GM21367 (cell line): Measurements from ENCODE around the gene PIP4K2C.
"Not testable (repeated sequence)": the region's sequence is repeated elsewhere in the genome, so short reads cannot be mapped to it uniquely, and the experiment has no call there.

Source experiments
- ATAC-seq: cut with Tn5 transposase; IDR thresholded peaks from one replicate; pipeline ENCODE4 v1.9.1; 2021; ENCODE audit not compliant: unreplicated experiment

PIP4K2C gene

GRCh38 chr12:57558864-57559263 is 32.1 kb upstream of the PIP4K2C start:
- no peak for ATAC-seq

- no peak for ATAC-seq
Observed at GRCh38 chr12:57560516-57560915, 30.5 kb upstream of the PIP4K2C start.

GRCh38 chr12:57561117-57561516 is 29.9 kb upstream of the PIP4K2C start:
- ATAC-seq: not testable (repeated sequence)

DNA sequence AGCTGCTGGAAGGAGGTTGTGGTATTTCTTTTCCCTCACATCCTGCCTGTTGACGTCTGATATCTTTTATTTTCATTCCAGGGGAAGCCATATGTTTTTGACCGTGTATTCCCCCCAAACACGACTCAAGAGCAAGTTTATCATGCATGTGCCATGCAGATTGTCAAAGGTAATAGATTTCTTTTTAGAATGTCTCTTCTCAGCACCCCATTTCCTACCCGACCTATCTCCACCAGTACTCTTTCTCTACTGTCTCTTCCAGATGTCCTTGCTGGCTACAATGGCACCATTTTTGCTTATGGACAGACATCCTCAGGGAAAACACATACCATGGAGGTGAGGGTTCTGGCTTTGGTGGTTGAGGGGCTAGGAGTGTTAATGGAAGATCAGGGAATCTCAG is 27.6 kb upstream of the PIP4K2C start:
- ATAC-seq: no peak

GRCh38 chr12:57564178-57564740 is 26.7 kb upstream of the PIP4K2C start:
- ATAC-seq: no peak

- no peak for ATAC-seq
Observed at GRCh38 chr12:57568838-57569237, 22.2 kb upstream of the PIP4K2C start.

DNA sequence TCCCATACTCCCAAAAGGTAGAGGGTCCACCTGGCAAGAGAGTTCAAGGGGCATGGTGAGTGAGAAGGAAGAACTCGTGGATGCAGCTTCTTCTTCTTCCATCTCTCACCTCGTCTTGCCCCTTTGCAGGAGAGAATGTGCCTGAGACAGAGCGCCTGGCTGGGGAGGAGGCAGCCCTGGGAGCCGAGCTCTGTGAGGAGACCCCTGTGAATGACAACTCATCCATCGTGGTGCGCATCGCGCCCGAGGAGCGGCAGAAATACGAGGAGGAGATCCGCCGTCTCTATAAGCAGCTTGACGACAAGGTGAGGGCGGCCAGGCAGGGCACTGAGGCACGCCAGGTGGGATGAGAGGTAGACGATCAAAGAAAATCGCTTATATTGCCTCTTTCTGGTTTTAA is 21.1 kb upstream of the PIP4K2C start:
- no peak for ATAC-seq

DNA sequence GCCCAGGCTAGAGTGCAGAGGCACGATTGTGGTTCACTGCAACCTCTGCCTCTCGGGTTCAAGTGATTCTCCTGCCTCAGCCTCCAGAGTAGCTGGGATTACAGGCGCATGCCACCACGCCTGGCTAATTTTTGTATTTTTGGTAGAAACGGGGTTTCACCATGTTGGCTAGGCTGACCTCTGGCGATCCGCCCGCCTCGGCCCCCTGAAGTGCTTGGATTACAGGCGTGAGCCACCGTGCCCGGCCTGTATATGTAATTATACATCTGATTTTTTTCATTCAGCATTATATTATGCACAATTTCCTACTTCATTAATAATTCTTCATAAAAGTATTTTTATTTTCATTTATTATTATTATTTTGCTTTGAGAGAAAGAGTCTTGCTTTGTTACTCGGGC is 20.6 kb upstream of the PIP4K2C start:
- not testable (repeated sequence) for ATAC-seq

DNA sequence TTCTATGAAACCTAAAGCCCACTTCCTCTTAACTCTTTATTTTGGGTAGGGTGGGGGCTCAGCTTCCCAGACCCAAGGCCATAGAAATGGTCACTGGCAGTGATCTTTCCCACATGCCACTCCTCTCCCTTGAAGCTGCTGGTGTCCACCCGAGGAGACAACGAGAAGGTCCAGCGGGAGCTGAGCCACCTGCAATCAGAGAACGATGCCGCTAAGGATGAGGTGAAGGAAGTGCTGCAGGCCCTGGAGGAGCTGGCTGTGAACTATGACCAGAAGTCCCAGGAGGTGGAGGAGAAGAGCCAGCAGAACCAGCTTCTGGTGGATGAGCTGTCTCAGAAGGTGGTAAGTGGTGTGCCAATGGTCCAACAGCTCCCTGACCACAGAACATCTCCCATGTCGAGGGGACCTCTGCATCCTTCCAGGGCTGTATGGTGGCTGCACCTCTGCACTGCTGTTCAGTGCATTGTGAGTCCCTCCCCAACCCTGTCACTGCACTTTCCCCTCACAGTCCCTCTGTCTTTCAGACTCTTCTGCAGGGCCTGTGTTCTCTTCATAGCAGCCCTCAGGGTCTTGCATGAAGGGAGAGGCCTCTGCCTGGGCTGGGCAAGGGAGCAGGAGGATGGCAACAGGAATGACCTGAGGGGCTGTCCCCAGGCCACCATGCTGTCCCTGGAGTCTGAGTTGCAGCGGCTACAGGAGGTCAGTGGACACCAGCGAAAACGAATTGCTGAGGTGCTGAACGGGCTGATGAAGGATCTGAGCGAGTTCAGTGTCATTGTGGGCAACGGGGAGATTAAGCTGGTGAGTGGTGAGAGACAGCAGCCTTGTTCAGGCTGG is 18.8 kb upstream of the PIP4K2C start:
- ATAC-seq: no peak

GRCh38 chr12:57574795-57575194 is 16.2 kb upstream of the PIP4K2C start:
- no peak for ATAC-seq

- ATAC-seq: no peak
Observed at GRCh38 chr12:57575771-57576612, 15.0 kb upstream of the PIP4K2C start.

DNA sequence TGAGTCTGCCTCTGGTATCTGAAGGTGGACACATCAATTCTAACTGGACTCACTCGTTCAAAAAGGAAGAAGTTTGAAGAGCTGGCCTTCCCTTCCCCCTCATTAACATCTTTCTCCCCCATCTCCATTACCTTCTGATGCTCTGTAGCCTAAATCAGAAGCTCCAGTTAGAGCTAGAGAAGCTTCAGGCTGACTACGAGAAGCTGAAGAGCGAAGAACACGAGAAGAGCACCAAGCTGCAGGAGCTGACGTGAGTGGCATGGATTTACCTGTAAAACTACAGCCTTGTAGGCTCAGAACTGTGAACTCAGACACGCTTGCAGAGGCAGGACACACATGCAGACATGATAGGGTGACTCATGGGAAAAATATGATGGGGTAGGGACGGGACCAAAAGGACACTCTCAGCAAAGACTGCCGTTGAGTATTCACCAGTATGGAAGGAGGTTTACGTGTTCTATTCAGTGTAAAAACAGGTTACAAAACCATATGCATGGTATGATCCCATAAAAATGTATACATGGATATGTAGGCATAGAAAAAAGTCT is 14.3 kb upstream of the PIP4K2C start:
- no peak for ATAC-seq

DNA sequence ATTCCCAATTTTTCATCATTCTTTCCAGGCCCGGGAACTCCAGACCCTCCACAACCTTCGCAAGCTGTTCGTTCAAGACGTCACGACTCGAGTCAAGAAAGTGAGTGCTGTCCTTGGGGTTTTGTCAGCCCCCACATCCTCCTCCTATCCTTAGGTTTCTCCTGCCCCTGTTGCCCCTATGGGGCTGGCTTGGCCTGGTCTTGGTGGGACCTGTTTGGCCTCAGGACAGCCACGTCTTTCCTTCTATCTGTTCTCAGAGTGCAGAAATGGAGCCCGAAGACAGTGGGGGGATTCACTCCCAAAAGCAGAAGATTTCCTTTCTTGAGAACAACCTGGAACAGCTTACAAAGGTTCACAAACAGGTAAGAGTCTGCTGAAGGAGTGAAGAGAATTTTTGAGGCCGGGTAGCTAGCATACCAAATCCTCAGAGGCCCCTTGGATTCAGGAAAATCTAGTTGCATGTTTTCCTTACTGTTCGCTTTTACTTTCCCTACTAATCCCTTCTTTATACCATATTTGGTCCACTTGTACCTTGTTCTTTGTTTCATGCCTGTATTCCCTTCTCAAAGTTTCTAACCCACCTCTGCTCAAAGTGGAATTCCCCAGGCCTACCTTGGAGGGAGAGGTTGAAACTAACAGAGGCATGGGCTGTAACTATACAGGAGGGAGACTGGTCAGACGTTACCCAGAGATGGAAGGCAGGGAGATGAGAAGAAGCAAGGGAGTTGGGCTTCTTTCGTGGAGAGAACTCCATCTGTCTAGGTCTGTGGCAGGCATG is 12.8 kb upstream of the PIP4K2C start:
- ATAC-seq: no peak

DNA sequence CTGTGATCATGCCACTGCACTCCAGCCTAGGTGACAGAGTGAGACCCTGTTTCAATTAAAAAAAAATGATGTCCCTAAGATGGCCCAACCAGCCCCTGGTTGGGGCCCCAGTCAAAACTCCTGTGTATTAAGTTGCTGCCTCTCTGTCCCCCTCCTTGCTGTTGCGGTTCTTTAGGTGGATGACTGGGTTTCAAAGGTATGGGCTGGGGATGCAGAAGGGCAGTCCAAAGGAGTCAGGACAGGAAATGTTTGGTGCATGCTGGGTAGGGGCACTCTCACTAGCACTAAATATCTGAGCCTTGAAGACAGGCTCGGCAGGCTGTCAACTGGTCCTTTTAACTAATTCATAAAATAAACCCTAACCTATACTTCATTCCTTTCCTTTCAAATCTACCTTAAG is 12.0 kb upstream of the PIP4K2C start:
- no peak for ATAC-seq

- ATAC-seq: no peak
Observed at GRCh38 chr12:57579677-57580465, 11.1 kb upstream of the PIP4K2C start.

- no peak for ATAC-seq
Observed at GRCh38 chr12:57580466-57580795, 10.6 kb upstream of the PIP4K2C start.

DNA sequence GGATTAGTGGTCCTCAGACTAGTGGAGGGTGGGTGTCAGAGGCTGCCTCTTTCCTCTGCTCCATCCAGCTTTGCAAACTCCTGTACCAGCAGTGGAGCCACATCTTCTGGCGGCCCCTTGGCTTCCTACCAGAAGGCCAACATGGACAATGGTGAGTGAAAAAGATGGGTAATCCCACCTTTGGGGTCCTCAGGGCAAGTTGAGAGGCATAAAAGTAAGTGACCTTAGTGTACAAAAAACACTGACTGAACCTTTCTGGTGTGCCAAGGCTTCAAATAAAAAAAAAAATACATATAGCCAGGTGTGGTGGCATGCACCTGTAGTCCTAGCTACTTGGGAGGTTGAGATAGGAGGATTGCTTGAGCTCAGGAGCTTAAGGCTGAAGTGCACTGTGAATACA is 9.2 kb upstream of the PIP4K2C start:
- no peak for ATAC-seq

DNA sequence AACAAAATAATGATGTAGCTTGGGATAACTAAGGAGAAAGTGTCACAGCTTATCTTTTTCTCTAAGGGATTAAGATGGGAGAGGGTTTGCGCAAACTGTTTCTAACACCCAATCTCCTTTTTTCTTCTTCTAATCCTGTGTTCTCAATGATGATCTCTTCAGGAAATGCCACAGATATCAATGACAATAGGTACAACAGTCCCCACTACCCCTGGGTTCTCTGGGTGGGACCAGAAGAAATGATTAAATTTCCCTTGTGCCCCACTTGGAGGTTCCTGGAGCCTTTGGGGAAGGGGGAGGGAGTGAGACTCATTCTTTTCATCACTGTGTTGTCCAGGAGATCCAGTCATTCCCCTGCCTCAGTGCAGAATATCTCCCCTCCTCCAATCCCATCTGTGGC is 8.6 kb upstream of the PIP4K2C start:
- no peak for ATAC-seq

GRCh38 chr12:57583008-57583831 is 7.8 kb upstream of the PIP4K2C start:
- ATAC-seq: peak; percentile 92
